Measurements from ENCODE around the gene L3MBTL4.
"Not testable (repeated sequence)": the region's sequence is repeated elsewhere in the genome, so short reads cannot be mapped to it uniquely, and the experiment has no call there.

The L3MBTL4 gene

DNA sequence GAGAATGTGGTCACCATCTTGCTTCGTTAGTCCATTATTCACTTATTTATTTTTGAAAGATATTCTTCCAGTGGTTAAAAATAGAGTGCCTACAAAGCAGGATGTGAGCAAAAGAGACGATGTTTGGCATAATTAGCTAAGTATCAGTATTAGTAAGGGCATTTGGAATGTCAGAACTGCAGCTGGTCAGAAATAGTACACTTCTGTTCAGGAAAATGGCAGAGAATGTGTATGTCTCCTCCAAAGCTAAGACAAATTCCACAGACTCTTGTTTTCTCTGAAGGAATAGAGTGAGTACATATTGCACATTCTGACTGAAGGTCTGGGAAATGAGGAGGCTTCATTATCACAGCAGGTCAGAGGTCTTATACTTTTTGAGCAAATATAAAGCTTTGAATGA, 209.0 kb downstream of the L3MBTL4 start:
- Mint-ChIP-seq H3K36me3 (ENCODE audit: low read depth) (no peaks in the 10 kb centered on the region), H3K4me3 (no peak overlapping the region)
- DNase-seq: no peak

DNA sequence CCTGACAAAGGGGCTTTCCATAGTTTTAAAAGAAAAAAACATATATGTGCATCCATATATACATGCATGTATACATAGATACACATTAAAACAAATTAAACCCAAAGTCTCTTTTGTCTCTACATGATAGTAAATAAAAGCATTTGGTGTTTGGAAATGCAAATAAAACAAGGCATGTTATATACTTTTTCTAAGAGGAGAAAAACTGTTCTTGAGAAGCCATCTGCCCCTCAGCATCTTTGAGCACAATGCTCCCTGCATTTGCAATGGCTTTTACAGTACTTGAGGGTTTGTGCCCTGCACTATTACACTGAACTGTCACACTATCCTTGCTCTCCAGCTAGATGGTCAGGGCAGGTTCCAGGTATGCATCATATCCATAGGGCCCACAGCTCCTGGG, 210.2 kb downstream of the L3MBTL4 start:
- no peaks in the 10 kb centered on the region for H3K27me3 Mint-ChIP-seq
- no peak overlapping the region for H3K27ac Mint-ChIP-seq
- H3K9me3 Mint-ChIP-seq: peaks cover 5% of the 10 kb centered on the region
- no peak overlapping the region for H3K4me3 Mint-ChIP-seq
- H3K4me1 Mint-ChIP-seq (ENCODE audit: low read depth): no peaks in the 10 kb centered on the region
- DNase-seq: no peak
- H3K36me3 Mint-ChIP-seq (ENCODE audit: low read depth): no peaks in the 10 kb centered on the region

More for the DNA sequence above, 209.0 kb downstream of the L3MBTL4 start:
- Mint-ChIP-seq H3K27ac (no peak overlapping the region), H3K27me3 (no peaks in the 10 kb centered on the region), H3K4me1 (ENCODE audit: low read depth) (no peaks in the 10 kb centered on the region), H3K9me3 (peaks cover 5% of the 10 kb centered on the region)

DNA sequence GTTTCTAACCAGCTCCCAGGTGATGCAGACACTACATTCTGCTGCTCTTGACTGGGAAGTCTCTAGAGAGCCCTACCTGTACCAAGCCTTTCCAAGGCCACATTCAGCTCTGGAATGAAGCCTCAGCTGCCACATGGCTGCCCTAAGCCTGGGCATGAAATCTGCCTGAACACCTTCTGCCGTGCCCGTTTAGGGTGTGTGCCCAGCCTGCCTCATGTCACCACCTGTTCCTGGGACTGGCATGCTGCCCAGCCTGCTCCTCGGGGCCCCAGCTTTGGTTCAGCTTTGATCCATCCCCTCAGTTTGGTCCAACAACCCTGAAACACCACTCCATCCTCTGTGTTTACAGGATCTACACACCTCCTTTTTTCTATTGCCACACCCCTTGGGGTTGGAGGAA, 210.9 kb downstream of the L3MBTL4 start:
- Mint-ChIP-seq H3K4me3 (no peak overlapping the region), H3K27ac (no peak overlapping the region), H3K4me1 (ENCODE audit: low read depth) (no peaks in the 10 kb centered on the region), H3K36me3 (ENCODE audit: low read depth) (no peaks in the 10 kb centered on the region), H3K27me3 (no peaks in the 10 kb centered on the region), H3K9me3 (peaks cover under 1% of the 10 kb centered on the region)
- DNase-seq: no peak

DNA sequence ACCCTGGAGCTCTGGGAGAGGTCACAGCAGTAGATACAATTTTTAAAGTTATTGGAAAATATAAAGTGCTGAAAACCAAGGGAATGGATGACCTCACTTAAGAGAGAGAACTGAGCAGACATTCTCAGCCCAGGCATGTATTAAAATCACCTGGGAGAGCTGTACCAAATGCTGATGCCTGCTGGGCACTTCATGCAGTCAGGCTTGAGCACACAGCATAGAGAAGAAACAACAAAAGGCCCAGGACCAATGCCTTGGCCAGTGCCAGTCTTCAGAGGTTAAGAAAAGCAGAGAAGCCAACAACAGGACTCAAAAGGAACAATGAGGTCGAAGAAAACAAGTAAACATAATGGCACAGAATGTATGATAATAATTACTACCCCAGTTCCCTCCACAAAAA, 211.8 kb downstream of the L3MBTL4 start:
- Mint-ChIP-seq H3K4me1 (ENCODE audit: low read depth) (no peaks in the 10 kb centered on the region), H3K36me3 (ENCODE audit: low read depth) (no peaks in the 10 kb centered on the region), H3K27me3 (no peaks in the 10 kb centered on the region), H3K9me3 (no peaks in the 10 kb centered on the region), H3K4me3 (no peak overlapping the region), H3K27ac (no peak overlapping the region)
- no peak for DNase-seq

DNA sequence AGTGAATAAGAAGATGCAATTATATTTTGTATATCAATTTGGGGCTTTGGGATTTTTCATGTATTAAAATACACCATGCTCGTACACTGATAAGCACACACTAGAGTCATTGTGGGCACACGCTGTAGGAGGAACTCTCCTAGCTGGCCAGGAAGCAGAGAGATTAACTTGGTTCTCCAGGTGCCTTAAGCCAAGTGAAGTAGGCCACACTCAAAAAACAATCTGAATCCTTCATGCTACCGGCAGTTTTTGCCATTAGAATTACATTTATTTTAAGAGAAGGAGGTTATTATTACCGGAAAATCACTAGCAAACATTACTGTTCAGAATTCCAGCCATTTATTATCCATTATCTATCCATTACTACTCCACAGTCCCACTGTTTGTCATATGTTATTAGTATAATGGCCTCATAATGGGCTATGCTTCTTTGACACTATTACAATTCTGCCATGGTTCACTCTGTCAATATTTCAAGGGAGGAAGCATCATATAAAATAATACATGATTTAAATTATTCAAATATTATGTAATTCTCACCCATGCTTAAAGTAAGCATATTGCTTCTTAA, 214.4 kb downstream of the L3MBTL4 start:
- Mint-ChIP-seq H3K36me3 (ENCODE audit: low read depth) (no peaks in the 10 kb centered on the region), H3K27ac (no peak overlapping the region), H3K9me3 (peaks cover 3% of the 10 kb centered on the region), H3K27me3 (no peaks in the 10 kb centered on the region), H3K4me1 (ENCODE audit: low read depth) (no peaks in the 10 kb centered on the region), H3K4me3 (no peak overlapping the region)
- DNase-seq: no peak

DNA sequence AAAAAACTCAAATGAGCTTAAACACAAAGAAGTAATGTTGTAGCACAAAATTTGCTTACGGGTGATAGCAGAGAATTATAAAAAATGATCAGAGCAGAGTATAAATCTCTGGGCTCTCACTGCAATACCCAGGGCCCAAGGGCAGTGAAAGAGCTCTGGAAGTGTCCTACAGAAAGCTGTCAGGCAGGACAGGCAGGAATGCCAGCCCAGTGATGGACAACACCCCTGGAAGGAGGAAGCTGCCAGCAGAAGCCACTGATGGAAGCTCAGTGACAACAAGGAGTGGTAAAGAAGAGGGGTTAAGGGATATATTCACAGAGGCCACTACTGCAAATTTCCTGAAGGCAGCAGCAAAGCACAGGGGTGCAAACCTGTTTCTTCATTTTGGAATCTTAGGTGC, 214.9 kb downstream of the L3MBTL4 start:
- peaks cover 3% of the 10 kb centered on the region for H3K9me3 Mint-ChIP-seq
- H3K27ac Mint-ChIP-seq: no peak overlapping the region
- H3K4me1 Mint-ChIP-seq (ENCODE audit: low read depth): no peaks in the 10 kb centered on the region
- no peaks in the 10 kb centered on the region for H3K36me3 Mint-ChIP-seq (ENCODE audit: low read depth)
- no peaks in the 10 kb centered on the region for H3K27me3 Mint-ChIP-seq
- H3K4me3 Mint-ChIP-seq: no peak overlapping the region
- DNase-seq: no peak

DNA sequence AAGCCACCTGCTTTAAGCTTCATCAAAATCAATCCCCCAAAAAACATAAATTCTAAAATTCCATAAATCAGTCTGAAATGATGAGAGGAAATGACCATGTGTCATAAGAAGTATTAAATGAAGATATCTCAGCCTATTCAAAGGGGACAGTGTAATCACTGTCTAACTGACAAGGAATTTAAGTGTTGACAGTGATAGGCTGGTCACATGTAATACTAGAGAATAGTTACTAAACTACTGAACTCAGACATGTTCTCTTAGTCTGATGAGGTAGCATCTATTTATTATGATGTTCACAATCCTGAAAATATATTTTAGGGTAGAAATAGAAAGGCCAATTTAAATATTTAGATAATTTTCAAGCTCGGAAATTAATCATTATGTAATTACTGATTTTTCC, 216.1 kb downstream of the L3MBTL4 start:
- Mint-ChIP-seq H3K9me3 (peaks cover 3% of the 10 kb centered on the region), H3K4me1 (ENCODE audit: low read depth) (no peaks in the 10 kb centered on the region), H3K4me3 (no peak overlapping the region), H3K36me3 (ENCODE audit: low read depth) (no peaks in the 10 kb centered on the region), H3K27ac (no peak overlapping the region), H3K27me3 (no peaks in the 10 kb centered on the region)
- DNase-seq: no peak

DNA sequence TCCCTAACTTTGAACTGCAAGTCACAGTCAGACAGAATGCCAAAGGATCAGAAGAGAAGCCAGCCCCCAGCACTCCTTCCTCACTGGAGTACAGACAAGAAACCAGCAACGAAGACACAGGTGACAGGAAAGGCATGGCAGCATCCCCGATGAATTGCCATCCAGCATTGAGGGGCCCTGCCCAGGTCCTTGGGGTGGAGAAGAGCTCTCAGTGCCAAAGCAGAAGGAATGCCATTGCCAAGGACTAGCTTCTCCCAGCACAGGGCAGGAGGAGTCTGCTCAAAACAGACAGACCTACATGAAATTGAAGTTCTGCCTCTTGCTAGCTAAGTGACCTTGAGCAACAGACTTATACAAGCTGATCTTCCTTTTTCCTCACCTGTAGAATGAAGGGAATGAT, 220.1 kb downstream of the L3MBTL4 start:
- H3K4me3 Mint-ChIP-seq: no peak overlapping the region
- DNase-seq: no peak
- no peaks in the 10 kb centered on the region for H3K4me1 Mint-ChIP-seq (ENCODE audit: low read depth)
- H3K27me3 Mint-ChIP-seq: no peaks in the 10 kb centered on the region
- no peak overlapping the region for H3K27ac Mint-ChIP-seq
- H3K36me3 Mint-ChIP-seq (ENCODE audit: low read depth): no peaks in the 10 kb centered on the region
- H3K9me3 Mint-ChIP-seq: peaks cover 3% of the 10 kb centered on the region

DNA sequence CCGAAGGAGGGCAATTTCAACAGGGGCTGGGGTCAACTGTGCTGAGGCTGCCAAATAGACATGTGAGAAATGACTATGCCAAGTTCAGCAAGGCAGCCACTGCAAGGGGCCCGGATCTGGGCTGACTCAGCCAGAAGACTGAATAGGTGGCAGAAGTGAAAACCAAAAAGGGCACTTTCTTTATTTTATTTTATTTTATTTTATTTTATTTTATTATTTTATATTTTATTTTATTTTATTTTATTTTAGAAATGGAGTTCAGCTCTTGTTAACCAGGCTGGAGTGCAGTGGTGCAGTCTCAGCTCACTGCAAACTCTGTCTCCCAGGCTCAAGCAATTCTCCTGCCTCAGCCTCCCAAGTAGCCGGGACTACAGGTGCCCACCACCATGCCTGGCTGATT, 228.9 kb downstream of the L3MBTL4 start:
- H3K27ac Mint-ChIP-seq; H3K4me3 Mint-ChIP-seq; DNase-seq; H3K36me3 Mint-ChIP-seq (ENCODE audit: low read depth); H3K27me3 Mint-ChIP-seq; H3K9me3 Mint-ChIP-seq; H3K4me1 Mint-ChIP-seq (ENCODE audit: low read depth): not testable (repeated sequence)

DNA sequence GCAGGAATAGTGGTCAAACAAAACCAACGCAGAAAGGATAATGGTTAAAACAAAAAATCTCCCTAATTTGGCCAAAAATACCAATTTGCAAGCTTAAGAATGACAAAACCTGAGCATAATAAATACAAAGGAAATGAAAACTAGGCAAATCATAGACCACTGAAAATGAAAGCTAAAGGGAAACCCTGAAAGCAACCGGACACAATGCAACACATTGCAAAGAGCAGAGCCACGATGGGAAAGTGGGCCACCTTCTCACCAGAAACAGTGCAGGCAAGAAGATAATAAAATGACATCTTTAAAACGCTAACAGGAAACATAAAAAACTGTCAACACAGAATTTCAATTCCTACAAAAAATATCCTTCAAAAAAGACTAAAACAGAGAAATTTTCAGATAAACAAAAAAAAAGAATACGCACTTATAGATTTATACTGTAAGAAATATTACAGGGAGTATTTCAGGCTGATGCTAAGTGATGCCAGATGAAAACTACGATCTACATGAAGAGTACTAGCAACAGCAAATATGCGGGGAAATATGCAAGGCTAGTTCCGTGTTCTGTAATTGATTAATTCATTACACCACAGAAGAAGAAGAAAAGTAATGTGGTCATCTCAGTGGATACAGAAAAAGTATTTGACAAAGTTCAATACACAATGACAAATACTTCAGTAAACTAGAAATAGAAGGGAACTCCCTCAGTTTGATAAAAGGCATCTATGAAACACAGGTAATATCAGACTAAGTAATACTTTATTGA, 239.5 kb downstream of the L3MBTL4 start:
- Mint-ChIP-seq H3K27me3 (no peaks in the 10 kb centered on the region), H3K36me3 (ENCODE audit: low read depth) (no peaks in the 10 kb centered on the region), H3K4me1 (ENCODE audit: low read depth) (no peaks in the 10 kb centered on the region), H3K27ac (no peak overlapping the region), H3K4me3 (no peak overlapping the region), H3K9me3 (peaks cover 3% of the 10 kb centered on the region)
- no peak for DNase-seq

DNA sequence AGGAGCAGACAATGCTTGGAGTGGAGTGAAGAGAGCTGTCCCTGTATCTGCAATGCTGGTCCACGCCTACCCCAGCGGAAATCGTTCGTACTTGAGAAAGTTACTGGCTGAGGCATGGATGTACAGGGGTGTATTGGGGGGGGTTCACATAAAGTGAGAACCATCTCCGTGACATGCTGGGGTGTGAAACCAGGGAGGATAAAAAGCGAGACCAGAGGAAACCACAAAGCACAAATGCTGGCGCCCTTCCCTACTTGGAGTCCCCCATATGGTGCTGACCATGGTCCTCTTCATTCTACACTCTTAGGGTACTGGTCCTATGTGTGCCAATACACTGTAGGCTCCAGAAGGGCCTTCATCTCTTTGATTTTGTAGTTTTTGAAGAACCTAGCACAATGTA, 244.1 kb downstream of the L3MBTL4 start:
- DNase-seq: no peak
- Mint-ChIP-seq H3K36me3 (ENCODE audit: low read depth) (no peaks in the 10 kb centered on the region), H3K27ac (no peak overlapping the region), H3K9me3 (peaks cover 6% of the 10 kb centered on the region), H3K4me3 (no peak overlapping the region), H3K27me3 (no peaks in the 10 kb centered on the region), H3K4me1 (ENCODE audit: low read depth) (no peaks in the 10 kb centered on the region)

DNA sequence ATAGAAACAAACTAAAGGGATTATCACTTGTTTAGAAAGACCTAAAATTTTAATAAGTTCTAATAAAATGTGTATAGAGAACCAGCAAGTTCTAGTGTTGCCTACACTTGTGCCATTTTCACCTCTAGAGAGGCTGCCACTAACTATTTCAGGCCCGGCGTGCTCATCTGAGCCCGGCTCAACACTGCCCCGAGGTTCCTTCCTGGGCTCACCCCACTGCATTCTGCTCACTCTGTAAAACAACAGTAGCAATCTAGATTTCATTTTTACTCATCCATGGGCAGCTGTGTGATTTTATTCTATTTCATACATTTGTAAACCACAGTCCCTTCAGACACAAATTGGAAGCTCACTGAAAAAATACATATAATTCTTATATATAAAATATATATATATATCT, 253.2 kb downstream of the L3MBTL4 start:
- peaks cover 9% of the 10 kb centered on the region for H3K9me3 Mint-ChIP-seq
- no peaks in the 10 kb centered on the region for H3K27me3 Mint-ChIP-seq
- H3K27ac Mint-ChIP-seq: no peak overlapping the region
- no peaks in the 10 kb centered on the region for H3K36me3 Mint-ChIP-seq (ENCODE audit: low read depth)
- no peaks in the 10 kb centered on the region for H3K4me1 Mint-ChIP-seq (ENCODE audit: low read depth)
- DNase-seq: no peak
- H3K4me3 Mint-ChIP-seq: no peak overlapping the region

DNA sequence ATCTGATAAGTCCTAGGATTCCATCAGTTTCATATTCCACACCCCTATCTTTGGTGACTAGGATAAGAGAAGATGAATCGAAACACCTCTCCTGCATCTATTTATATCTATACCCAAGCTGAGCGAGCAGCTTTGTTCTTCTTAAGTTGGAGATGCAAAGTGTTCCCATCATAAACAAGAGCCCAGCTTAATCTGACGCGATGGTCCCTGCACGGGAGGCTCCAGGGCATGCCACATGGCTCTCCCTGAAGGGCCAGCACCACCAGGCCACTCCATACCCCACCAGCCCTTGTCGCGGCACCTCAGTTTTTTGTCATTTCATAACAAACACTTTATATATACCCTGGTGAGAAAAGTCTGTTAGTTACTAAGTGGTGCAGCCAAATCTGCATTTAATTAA, 255.3 kb downstream of the L3MBTL4 start:
- no peak overlapping the region for H3K4me3 Mint-ChIP-seq
- no peak overlapping the region for H3K27ac Mint-ChIP-seq
- no peaks in the 10 kb centered on the region for H3K4me1 Mint-ChIP-seq (ENCODE audit: low read depth)
- H3K36me3 Mint-ChIP-seq (ENCODE audit: low read depth): no peaks in the 10 kb centered on the region
- no peak for DNase-seq
- peaks cover 9% of the 10 kb centered on the region for H3K9me3 Mint-ChIP-seq
- no peaks in the 10 kb centered on the region for H3K27me3 Mint-ChIP-seq

DNA sequence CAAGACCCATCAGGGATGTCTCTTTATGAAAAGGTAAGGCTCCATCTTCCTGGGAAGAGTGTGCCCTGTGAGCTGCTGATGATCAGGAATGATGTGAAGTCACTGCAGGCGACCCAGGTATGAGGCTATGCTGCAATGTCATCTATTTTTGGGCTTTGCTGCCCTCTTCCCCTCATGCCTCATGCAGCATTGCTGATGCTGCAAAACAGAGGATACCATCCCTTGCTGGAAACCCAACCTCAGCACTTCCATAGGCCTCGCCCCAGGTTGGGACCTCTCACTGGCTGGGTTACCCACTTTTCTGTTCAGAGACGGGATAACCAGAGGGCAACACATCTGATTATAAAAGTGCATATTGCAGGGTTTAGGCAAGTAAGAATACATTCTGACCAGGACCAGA, 255.8 kb downstream of the L3MBTL4 start:
- Mint-ChIP-seq H3K4me3 (no peak overlapping the region), H3K9me3 (peaks cover 11% of the 10 kb centered on the region), H3K27me3 (no peaks in the 10 kb centered on the region), H3K27ac (no peak overlapping the region), H3K4me1 (ENCODE audit: low read depth) (no peaks in the 10 kb centered on the region), H3K36me3 (ENCODE audit: low read depth) (no peaks in the 10 kb centered on the region)
- DNase-seq: no peak

DNA sequence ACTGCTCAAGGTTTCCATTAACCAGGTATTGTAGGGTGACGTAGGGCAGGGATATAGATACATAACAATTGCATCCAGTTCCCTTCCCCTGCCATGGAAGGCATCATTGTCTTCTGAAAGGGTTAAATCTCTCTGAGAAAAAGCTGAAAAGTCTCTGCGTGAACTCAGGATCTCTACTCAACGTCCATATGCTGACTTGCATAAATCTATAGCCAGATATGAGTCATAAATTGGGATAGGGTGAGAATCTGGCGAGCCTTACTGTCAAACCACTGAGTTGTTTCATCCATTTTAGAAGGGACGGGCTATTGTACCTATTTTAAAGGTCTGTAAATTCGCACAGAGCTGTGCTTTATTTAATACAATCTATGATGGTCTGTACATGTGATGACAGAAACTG, 258.3 kb downstream of the L3MBTL4 start:
- H3K4me1 Mint-ChIP-seq (ENCODE audit: low read depth): no peaks in the 10 kb centered on the region
- no peaks in the 10 kb centered on the region for H3K27me3 Mint-ChIP-seq
- peaks cover 9% of the 10 kb centered on the region for H3K9me3 Mint-ChIP-seq
- no peak for DNase-seq
- H3K4me3 Mint-ChIP-seq: no peak overlapping the region
- H3K27ac Mint-ChIP-seq: no peak overlapping the region
- no peaks in the 10 kb centered on the region for H3K36me3 Mint-ChIP-seq (ENCODE audit: low read depth)

DNA sequence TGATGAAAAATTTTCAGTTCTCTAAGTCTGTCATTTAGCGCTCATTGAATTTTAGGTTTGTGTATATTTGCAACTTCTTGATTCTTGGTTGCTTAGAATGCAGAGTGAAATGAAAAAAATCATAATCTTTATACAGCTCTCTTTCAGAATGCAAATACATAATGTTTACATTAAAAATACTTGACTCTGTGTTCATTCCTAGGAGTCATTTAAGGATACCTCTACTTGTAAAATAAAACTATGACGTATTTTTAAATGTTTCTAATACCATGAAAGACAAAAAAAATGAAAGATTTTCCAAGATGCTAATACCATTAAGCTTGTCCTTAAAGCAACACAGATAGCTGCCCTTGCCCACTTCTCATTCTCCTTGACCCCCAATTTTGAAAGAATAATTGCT, 259.0 kb downstream of the L3MBTL4 start:
- peaks cover 9% of the 10 kb centered on the region for H3K9me3 Mint-ChIP-seq
- H3K27me3 Mint-ChIP-seq: no peaks in the 10 kb centered on the region
- H3K36me3 Mint-ChIP-seq (ENCODE audit: low read depth): no peaks in the 10 kb centered on the region
- no peaks in the 10 kb centered on the region for H3K4me1 Mint-ChIP-seq (ENCODE audit: low read depth)
- H3K27ac Mint-ChIP-seq: no peak overlapping the region
- no peak overlapping the region for H3K4me3 Mint-ChIP-seq
- no peak for DNase-seq
